Superior temporal gyrus (tissue), 1 donor: ENCODE measurements around the gene GDF15.

Source experiments
- DNase-seq: peaks from one replicate; pipeline ENCODE4 v3.0.0-alpha.2; 2016; ENCODE audit errors: extremely low spot score

GDF15 gene

DNA sequence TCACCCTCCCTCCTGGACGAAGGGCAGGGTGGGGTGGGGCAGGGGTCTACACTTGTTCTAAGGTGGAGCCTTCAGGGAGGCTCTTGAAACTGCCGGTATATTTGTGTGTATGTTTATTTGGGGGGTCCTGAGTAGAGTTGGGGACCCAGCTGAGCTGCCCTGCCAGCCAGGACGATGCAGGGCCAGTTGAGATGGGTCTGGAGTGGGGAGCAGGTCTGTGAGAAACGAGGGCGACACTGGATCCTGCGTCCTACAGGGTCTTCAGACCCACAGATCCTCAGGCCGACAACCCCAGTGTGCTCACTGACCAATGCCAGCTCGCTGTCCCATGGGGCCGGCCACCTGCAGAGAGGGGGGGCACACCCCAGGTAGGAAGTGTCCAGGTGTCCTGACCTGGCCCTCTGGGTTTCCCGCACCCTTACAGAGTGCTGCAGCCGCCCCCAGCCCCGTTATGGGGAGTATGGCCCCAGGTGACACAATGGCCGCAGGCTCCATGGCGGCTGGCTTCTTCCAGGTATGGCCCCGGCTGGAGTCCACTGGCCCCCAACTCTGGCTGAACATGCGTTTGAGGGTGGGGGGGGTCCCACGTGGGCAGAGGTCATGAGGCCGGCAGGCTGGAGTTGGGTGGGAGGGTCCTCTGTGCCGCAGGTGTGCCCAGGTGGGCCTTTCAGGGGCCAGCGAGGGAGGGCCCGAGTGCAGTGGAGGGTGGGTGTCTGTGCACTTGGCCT, 44.6 kb downstream of the GDF15 start:
- no peak for DNase-seq

DNA sequence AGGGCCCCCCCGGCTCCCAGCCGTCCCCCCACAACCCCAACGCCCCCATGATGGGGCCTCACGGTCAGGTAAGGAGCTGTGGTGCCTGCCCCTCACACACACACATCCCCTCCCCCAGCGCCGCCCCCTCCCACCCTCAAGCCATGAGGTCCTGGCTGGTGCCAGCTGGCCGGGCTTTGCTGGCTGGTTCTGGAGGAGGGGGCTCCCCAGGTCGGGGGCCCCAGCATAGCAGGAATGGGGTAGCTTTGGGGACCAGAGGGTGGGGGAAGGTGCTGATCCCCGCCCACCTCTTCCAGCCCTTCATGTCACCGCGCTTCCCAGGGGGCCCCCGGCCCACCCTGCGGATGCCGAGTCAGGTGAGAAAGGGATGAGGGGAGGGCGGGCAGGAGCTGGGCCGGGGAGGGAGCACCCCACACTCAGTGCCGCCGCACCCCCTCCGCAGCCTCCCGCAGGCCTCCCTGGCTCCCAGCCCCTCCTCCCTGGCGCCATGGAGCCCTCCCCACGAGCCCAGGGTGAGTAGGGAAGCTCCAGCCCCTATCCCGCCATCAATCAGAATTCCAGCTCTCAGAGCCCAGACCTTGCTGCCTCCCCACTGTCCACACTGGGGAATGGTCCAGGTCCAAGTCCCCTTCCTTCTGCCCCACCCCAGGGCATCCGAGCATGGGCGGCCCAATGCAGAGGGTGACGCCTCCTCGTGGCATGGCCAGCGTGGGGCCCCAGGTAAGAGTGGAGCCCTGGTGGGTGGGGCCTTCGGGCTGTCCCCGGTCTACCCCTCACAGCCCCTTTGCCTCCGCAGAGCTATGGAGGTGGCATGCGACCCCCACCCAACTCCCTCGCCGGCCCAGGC, 45.6 kb downstream of the GDF15 start:
- DNase-seq = no peak

DNA sequence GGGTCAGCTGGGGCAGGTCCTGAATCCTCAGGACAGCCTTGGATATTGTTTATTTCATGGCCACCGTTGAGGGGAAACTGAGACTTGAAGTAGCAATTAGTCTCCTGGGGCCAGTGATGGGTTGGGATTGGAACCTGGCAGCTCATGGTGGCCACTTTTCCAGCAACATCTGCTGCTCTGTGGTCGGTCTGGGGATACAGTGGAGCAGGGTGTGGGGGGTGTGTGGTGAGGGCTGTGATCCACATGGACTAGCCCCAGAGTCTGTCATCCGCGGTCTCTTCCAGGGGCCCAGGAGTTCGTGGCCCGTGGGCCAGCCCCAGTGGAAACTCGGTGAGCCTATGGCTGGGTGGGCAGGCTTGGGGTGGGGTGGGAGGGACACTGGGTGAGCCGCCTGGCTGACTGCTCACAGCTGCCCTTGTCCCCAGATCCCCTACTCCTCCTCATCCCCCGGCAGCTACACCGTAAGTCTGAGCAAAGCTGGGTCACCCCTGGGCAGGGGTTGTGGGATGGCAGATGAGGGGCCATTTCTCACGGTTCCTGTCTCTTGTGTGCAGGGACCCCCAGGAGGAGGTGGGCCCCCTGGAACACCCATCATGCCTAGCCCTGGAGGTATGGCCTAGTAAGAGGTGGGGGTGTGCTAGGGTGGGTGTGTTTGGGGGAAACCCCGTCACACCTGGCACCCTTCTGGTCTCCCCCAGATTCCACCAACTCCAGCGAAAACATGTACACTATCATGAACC, 46.5 kb downstream of the GDF15 start:
- no peak for DNase-seq

DNA sequence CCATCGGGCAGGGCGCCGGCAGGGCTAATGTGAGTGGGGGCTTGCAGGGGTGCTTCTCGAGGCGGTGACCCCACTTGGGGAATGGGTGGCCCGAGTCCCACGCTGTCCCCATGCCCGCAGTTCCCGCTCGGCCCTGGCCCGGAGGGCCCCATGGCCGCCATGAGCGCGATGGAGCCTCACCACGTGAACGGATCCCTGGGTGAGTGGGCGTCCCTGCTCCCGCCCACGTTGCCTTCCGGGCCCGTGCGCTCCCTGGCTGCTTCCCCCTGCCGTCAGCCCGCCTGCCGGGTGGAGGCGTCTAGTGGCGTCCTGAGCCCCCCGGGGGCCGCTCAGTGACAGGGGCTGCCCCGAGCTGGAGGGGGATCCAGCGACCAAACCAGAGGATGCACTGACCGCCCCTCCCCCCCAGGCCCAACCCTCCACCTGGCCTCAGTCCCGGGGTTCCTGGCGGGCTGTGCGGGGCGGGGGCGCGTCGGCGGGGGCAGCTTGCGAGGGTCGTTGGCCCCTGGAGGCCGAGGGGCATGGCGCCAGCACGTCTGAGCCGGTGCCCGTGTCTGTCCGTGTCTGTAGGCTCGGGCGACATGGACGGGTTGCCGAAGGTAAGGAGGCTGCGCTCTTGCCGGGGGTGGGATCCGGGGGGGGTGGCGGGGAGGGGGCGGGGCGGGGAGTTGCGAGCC, 47.2 kb downstream of the GDF15 start:
- DNase-seq = no peak

DNA sequence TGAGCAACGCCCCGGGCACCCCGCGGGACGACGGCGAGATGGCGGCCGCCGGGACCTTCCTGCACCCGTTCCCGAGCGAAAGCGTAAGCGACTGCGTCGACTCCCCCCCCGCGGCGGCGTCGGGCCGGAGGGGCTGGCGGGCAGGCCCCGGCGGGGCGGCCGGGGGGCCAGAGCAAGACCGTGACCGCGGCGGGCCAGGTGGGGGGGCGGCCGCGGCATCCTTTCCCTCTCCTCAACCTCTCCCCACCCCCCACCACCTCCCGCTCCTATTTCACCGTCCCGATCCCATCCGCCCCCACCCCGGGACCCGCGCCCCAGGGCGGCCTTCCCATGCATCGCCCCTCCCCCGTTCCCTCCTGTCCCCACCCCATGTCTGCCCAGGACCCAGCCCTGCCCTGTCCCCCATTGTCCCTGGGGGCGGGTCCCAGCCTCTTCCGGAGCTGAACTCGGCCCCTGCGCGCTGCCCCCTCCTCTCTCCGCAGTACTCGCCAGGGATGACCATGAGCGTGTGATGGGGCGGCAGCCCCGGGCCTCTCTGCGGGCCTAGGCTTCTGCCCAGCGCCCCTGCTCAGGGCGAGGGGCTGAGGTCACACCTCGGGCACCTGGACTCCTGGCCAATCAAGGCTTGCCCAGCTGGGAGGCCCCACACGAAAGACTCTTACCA, 47.9 kb downstream of the GDF15 start:
- DNase-seq = no peak

DNA sequence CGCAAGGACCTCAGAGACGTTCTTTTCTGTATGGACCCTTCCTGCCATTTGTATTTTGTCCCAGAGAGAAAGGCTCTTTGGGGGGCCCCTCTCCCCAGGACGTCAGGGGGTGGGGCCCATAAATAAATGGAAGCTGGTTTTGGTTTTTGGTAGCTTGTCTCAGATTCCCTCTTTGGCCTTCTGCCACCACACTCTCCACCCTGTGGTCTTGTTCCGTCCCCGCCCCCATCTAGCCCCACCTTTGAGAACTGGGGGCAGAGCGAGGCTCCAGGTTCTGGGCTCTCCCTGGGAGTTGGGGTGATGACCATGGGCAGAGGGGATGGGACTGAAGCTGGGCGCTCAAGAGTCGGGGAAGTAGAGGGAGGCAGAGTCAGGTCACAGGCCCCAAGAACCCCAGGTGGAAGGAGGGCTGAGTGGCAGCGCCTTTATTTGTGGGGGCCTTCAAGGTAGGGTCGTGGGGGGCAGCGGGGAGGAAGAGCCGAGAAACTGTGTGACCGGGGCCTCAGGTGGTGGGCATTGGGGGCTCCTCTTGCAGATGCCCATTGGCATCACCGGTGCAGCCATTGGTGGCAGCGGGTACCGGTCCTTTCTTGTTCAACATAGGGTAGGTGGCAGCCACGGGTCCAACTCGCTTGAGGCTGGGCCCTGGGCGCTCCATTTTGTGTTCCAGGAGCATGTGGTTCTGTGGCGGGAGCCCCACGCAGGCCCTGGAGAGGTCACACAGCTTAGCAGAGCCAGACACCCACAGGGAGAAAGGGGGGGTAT, 48.6 kb downstream of the GDF15 start:
- no peak for DNase-seq

DNA sequence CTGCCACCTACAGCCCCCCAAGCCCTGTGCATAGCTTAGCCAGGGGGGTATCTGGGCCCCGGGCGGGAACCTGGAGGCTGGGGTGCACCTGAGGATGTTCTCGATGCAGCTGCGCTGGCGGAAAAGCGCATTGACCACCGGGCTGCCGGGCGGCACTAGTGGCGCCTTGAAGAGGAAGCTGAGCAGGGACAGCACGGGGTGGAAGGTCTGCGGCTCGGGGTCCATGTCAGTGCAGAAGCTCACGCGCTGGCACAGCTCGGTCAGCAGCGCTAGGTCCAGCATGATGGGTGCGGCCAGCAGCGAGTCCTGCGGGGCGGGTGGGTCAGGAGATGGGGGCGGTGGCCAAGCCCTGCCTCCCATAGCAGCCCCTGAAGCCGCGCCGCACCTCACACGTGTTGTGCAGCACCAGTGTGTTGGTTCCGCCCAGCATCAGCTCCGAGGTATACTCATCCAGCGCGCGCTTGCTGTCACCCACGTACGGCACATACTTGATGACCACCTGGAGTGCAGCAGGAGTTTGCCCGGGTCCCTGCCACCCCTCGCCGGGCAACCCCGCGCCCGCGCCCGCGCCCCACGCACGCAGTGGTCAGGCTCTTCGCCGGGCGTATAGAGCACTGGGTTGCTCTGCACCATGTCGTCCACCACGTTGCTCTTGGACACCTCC, 49.4 kb downstream of the GDF15 start:
- no peak for DNase-seq

DNA sequence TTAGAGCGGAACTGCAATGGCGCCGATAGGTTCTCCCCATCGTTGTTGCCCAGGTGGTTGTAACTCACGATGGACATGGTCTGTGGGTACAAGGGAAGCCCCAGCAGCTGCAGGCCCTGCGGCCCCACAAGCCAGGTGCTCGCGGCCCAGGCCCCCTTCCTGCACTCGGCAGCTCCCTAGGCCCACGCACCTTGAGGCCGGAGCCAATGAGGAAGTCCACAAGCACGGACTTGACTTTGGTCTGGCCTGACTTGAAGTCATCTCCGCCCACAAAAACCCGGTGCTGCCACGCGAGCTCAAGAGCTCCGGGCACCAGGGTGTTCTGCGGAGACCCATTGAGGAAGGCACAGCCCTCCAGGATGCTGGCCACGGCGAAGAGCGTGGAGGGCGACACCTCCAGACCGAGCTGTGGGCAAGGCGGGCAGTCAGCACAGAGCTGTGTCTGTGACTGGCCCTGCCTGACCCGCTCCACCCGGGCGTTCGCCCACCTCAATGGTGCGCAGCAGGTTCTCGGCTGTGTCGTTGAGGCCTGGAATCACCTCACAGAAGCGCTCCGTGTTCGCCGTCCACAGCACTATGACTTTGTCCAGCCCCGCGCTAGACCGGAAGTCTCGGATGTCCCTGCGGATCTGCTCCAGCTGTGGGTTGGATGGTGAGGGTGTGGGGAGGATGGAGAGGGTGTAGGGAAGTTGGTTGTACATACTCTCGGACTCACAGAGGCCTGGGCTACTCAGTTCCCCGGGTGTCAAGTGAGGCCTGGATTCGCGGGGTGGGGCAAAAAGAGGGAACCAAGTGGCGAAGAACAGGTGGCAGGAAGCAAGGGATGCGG, 50.1 kb downstream of the GDF15 start:
- no peak for DNase-seq

DNA sequence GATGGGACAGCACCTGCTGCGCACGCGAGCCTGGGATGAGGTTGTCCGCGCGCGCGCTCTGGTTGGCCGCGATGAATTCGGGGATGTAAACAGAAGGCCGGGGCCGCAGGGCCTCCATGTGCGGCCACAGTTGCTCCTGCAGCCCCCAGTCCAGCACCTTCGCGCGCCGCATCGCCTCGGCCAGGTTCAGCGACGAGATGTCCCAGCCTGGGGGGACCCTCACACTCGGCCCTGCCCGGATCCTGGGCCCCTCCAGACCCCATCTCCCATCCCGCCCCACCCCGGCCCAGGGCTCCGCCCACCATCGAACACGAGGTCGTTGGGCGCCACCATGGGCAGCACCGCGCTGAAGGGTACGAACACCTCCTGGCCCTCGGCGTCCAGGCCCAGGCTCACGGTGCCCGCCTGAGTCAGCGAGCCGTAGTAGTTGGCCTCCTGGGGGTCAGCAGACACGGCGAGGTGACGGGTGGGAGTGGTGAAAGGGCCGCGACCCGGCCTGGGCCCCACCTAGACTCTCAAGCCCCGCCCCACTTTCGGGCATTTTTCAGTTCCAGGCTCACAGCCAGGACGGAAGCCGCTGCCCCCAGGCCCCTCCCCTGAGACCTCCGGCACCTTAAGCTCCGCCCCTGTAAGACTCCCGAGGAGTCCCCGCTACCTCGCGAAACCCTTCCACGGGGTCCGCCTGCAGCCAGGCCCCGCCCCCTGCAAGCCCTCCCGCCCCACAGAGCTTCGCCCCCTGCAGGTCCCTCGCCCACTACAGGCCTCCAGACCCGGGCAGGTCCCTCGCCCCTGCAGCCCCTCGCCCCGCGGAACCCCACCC, 50.9 kb downstream of the GDF15 start:
- DNase-seq = no peak

DNA sequence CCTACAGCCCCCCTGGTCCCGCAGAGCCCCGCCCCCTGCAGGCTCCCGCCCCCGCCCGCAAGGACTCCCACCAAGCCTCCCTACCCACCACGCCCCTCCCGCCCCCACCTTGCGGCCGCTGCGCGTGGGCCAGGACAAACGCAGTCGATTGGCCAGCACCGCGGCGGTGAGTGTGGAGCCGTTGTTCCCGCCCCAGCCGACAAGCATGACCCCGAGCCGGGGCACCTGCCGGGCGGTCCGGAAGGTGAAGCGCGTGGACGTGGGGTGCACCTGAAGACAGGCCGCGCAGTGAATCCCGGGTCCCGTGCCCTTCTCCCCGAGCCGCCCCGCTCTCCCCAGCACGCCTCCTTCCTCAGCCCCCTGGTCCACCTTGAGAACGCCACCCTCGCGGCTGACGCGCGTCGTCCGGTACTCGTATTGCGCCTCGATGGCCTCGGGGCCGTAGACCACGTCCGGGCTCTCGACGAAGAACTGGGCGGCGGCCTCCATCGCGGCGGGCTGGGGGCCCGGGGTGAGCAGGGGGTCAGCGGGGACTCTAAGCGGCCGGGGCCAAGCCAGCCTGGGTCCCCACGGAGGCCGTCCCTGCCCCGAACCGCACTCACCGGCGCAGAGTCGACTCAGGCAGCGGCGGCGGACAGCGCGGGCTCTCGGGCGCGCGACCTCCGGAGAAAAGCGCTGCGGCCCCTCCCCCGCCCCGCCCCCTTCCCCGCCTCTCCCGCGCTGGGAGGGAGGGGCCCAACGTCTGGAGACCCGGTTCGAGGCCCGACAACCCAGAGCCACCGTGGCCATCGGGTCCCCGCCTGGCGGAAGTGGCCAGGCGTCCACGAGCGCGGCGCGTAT, 51.8 kb downstream of the GDF15 start, which contains the start of gene ISYNA1:
Gene ISYNA1, minus strand, starts transcription at position 643 of the 840 bp plus-strand sequence. Its CDS starts 154 bp downstream, at position 489.
- DNase-seq = no peak

DNA sequence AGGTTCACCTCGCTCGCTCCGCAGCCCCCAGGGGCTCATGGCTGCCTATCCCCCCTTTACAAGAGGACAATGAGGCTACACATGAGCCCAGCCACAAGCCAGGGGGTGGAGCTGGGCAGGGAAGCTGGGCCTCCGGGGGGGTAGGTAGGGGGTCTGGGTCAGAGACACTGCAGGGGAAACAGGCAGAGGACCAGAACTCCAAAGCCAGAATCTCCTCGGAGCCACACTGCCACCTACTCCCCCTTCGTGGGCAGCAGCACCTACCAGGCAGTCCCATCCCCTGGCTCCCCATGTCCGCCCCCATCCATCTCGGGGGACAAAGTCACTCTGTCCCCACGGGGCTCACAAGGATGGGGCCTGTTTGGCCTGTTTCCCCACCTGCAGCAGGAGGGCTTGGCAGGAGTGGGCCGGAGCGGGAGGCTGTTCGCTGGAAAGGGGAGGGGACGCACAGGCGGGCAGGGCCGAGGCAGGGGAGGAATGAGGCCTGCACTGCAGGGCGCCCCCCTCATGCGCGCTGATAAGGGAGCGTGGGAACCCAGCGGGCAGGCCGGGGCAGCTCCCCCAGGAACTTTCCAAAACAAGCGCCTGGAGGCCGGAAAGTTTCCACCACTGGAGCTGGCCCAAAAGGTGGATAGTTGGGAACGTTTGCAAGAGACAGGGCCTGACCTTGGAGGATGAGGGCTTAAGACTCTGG, 52.5 kb downstream of the GDF15 start:
- no peak for DNase-seq
